ENCODE results near the gene ASAP3. TPM values are rescaled to one million over a fixed set of nuclear protein-coding genes. Genes with fewer than 3 reads are reported as not detected.

ASAP3 gene
- total and polyA plus RNA-seq, 2 of the 13 experiments (the other 11 are each of a cell fraction or from before 2014, with no cell fraction given): 32.6 to 37.0 TPM

DNA sequence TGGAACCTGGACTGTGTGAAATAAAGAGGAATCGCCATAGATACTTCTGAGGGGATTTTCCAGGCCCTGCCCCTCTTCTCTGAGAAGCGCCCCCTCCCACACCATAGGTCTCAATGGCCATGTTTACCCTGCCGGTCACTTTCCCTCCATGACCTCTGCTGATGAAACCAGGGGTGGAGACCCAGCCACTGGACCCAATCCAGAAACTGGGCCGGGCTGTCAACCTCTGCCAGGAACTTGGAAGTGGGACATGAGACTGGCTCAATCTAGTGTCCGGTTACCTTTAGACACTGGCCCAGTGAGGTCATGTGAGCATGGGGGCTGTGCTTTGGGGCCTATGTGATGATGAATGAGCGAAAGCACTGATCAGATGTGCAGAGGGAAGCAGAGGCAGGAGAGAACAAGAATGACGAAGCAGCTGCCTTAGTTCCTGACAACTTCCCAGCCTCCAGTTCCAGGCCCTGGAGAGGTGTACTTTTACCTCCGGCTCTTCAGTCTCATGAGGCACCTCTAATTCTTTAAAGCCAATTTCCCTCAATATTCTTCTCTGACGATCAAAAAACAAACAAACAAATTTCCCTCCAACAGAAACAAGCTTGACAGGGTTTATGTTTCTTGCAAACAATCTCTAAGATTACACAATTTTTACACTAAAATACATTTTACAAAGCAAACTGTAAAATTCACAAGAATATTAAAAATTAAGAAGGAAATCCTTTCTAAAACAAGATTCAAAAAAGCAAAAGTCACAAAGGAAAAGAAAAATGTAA is 4.9 kb downstream of the ASAP3 start (continued):
- no peak for TF ChIP-seq ZKSCAN1 (IDR thresholded peaks at IDR 0.05; ENCODE audit: low read length)
- no peak for TF ChIP-seq ZMYM2 (CRISPR knock-in tag; IDR thresholded peaks at IDR 0.05)
- TF ChIP-seq NCOA2 (CRISPR knock-in tag; IDR thresholded peaks at IDR 0.05): peak; percentile 84
- peak; percentile 25; the same call in 1 of the 2 replicates for TF ChIP-seq RFX5 (IDR thresholded peaks at IDR 0.05; ENCODE audit: low read depth, low read length)
- peak; percentile 44; the same call in 1 of the 2 replicates for TF ChIP-seq IRF2 (CRISPR knock-in tag; IDR thresholded peaks at IDR 0.05)
- TF ChIP-seq, protein P1, sequence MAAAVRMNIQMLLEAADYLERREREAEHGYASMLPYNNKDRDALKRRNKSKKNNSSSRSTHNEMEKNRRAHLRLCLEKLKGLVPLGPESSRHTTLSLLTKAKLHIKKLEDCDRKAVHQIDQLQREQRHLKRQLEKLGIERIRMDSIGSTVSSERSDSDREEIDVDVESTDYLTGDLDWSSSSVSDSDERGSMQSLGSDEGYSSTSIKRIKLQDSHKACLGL (CRISPR knock-in tag; IDR thresholded peaks at IDR 0.05): no peak
- peak; percentile 44; the same call in 1 of the 3 replicates for TF ChIP-seq MXI1 (IDR thresholded peaks at IDR 0.05; ENCODE audit: borderline replicate concordance, low read depth, low read length)
- TF ChIP-seq, protein P2, sequence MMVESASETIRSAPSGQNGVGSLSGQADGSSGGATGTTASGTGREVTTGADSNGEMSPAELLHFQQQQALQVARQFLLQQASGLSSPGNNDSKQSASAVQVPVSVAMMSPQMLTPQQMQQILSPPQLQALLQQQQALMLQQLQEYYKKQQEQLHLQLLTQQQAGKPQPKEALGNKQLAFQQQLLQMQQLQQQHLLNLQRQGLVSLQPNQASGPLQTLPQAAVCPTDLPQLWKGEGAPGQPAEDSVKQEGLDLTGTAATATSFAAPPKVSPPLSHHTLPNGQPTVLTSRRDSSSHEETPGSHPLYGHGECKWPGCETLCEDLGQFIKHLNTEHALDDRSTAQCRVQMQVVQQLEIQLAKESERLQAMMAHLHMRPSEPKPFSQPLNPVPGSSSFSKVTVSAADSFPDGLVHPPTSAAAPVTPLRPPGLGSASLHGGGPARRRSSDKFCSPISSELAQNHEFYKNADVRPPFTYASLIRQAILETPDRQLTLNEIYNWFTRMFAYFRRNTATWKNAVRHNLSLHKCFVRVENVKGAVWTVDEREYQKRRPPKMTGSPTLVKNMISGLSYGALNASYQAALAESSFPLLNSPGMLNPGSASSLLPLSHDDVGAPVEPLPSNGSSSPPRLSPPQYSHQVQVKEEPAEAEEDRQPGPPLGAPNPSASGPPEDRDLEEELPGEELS (CRISPR knock-in tag; IDR thresholded peaks at IDR 0.05): peak; percentile 67; the same call in 1 of the 2 replicates
- TF ChIP-seq, protein P3, sequence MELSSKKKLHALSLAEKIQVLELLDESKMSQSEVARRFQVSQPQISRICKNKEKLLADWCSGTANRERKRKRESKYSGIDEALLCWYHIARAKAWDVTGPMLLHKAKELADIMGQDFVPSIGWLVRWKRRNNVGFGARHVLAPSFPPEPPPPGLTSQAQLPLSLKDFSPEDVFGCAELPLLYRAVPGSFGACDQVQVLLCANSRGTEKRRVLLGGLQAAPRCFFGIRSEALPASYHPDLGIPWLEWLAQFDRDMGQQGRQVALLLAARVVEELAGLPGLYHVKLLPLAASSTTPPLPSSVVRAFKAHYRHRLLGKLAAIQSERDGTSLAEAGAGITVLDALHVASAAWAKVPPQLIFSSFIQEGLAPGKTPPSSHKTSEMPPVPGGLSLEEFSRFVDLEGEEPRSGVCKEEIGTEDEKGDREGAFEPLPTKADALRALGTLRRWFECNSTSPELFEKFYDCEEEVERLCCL (CRISPR knock-in tag; IDR thresholded peaks at IDR 0.05; ENCODE audit: borderline replicate concordance): no peak
- TF ChIP-seq ZNF563 (CRISPR knock-in tag; IDR thresholded peaks at IDR 0.05): no peak
- no peak for TF ChIP-seq SIN3B (IDR thresholded peaks at IDR 0.05; ENCODE audit: low read length)
- TF ChIP-seq ZSCAN30 (CRISPR knock-in tag; IDR thresholded peaks at IDR 0.05): no peak
- no peak for TF ChIP-seq RAD51 (IDR thresholded peaks at IDR 0.05; ENCODE audit: borderline replicate concordance)
- TF ChIP-seq, protein P4, sequence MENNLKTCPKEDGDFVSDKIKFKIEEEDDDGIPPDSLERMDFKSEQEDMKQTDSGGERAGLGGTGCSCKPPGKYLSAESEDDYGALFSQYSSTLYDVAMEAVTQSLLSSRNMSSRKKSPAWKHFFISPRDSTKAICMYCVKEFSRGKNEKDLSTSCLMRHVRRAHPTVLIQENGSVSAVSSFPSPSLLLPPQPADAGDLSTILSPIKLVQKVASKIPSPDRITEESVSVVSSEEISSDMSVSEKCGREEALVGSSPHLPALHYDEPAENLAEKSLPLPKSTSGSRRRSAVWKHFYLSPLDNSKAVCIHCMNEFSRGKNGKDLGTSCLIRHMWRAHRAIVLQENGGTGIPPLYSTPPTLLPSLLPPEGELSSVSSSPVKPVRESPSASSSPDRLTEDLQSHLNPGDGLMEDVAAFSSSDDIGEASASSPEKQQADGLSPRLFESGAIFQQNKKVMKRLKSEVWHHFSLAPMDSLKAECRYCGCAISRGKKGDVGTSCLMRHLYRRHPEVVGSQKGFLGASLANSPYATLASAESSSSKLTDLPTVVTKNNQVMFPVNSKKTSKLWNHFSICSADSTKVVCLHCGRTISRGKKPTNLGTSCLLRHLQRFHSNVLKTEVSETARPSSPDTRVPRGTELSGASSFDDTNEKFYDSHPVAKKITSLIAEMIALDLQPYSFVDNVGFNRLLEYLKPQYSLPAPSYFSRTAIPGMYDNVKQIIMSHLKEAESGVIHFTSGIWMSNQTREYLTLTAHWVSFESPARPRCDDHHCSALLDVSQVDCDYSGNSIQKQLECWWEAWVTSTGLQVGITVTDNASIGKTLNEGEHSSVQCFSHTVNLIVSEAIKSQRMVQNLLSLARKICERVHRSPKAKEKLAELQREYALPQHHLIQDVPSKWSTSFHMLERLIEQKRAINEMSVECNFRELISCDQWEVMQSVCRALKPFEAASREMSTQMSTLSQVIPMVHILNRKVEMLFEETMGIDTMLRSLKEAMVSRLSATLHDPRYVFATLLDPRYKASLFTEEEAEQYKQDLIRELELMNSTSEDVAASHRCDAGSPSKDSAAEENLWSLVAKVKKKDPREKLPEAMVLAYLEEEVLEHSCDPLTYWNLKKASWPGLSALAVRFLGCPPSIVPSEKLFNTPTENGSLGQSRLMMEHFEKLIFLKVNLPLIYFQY (CRISPR knock-in tag; IDR thresholded peaks at IDR 0.05; ENCODE audit: borderline replicate concordance): peak; percentile 100
- TF ChIP-seq NFYB (CRISPR knock-in tag; IDR thresholded peaks at IDR 0.05): peak; percentile 57; the same call in 1 of the 2 replicates
- TF ChIP-seq NR2F6 (IDR thresholded peaks at IDR 0.05): peak; percentile 89
- TF ChIP-seq NR2F6 (CRISPR knock-in tag; IDR thresholded peaks at IDR 0.05): peak; percentile 93
- TF ChIP-seq SMAD1 (CRISPR knock-in tag; IDR thresholded peaks at IDR 0.05; ENCODE audit: borderline replicate concordance, low read depth): no peak
- peak; percentile 40; the same call in 1 of the 2 replicates for TF ChIP-seq ZNF614 (CRISPR knock-in tag; IDR thresholded peaks at IDR 0.05; ENCODE audit: borderline replicate concordance)
- peak; percentile 63; the same call in 1 of the 2 replicates for TF ChIP-seq KMT2B (CRISPR knock-in tag; IDR thresholded peaks at IDR 0.05)
- TF ChIP-seq ZKSCAN8 (CRISPR knock-in tag; IDR thresholded peaks at IDR 0.05; ENCODE audit: borderline replicate concordance): no peak
- no peak for TF ChIP-seq NFATC3 (CRISPR knock-in tag; IDR thresholded peaks at IDR 0.05)
- TF ChIP-seq ZFP36L2 (CRISPR knock-in tag; IDR thresholded peaks at IDR 0.05): no peak
- TF ChIP-seq ARNT2 (CRISPR knock-in tag; IDR thresholded peaks at IDR 0.05; ENCODE audit: low read depth): 0 out of 2 replicates have a peak, but pooled peaks have one; percentile 40
- no peak for TF ChIP-seq ZNF7 (CRISPR knock-in tag; IDR thresholded peaks at IDR 0.05)

Data from HepG2 (cell line).